Stimulated activated CD8-positive, alpha-beta memory T cell treated with anti-CD3 and anti-CD28 coated beads, Interleukin-15, amount 100 ng/mL, for 1 hour (primary cell): ENCODE data around the gene CDK14.
"Not testable (repeated sequence)": the region's sequence is repeated elsewhere in the genome, so short reads cannot be mapped to it uniquely, and the experiment has no call there.

ENCODE experiments used
- DNase-seq: peaks from one replicate; pipeline ENCODE4 v3.0.0-alpha.2; 2020; ENCODE audit warnings: low read depth

Gene CDK14

GRCh38 chr7:90757565-90757950, 161.4 kb downstream of the CDK14 start:
- DNase-seq: not testable (repeated sequence)

- no peak for DNase-seq
These were observed 162.9 kb downstream of the CDK14 start for GRCh38 chr7:90758933-90759562.

GRCh38 chr7:90759710-90760109, 163.6 kb downstream of the CDK14 start:
- DNase-seq: no peak

- DNase-seq: no peak
These were observed 164.8 kb downstream of the CDK14 start for GRCh38 chr7:90760892-90761291.

GRCh38 chr7:90761584-90761983, 165.5 kb downstream of the CDK14 start:
- no peak for DNase-seq

GRCh38 chr7:90763108-90763507, 167.0 kb downstream of the CDK14 start:
- no peak for DNase-seq

GRCh38 chr7:90764848-90765570, 168.9 kb downstream of the CDK14 start:
- DNase-seq: no peak

GRCh38 chr7:90766814-90767564, 170.9 kb downstream of the CDK14 start:
- DNase-seq: no peak

- no peak for DNase-seq
These were observed 172.2 kb downstream of the CDK14 start for GRCh38 chr7:90768301-90768700.

GRCh38 chr7:90769036-90769435, 172.9 kb downstream of the CDK14 start:
- no peak for DNase-seq

GRCh38 chr7:90769566-90769965, 173.4 kb downstream of the CDK14 start:
- DNase-seq: not testable (repeated sequence)

- DNase-seq: no peak
These were observed 175.2 kb downstream of the CDK14 start for GRCh38 chr7:90771281-90771680.

- DNase-seq: no peak
These were observed 176.3 kb downstream of the CDK14 start for GRCh38 chr7:90772410-90772809.

- no peak for DNase-seq
These were observed 177.1 kb downstream of the CDK14 start for GRCh38 chr7:90773269-90773668.

GRCh38 chr7:90774706-90775105, 178.6 kb downstream of the CDK14 start:
- no peak for DNase-seq

GRCh38 chr7:90775383-90775965, 179.4 kb downstream of the CDK14 start:
- no peak for DNase-seq

GRCh38 chr7:90777041-90777440, 180.9 kb downstream of the CDK14 start:
- DNase-seq: no peak

GRCh38 chr7:90777465-90777864, 181.3 kb downstream of the CDK14 start:
- DNase-seq: no peak

- DNase-seq: no peak
These were observed 181.8 kb downstream of the CDK14 start for GRCh38 chr7:90777886-90778285.

- no peak for DNase-seq
These were observed 191.9 kb downstream of the CDK14 start for GRCh38 chr7:90788052-90788451.

- no peak for DNase-seq
These were observed 193.7 kb downstream of the CDK14 start for GRCh38 chr7:90789736-90790306.

- no peak for DNase-seq
These were observed 195.5 kb downstream of the CDK14 start for GRCh38 chr7:90791596-90791995.
